Activated naive CD8-positive, alpha-beta T cell (primary cell): ENCODE results near the gene CP.

Source experiments
- H3K27ac Mint-ChIP-seq: one replicate; pipeline ENCODE4 v1.8.0; 2021; ENCODE audit warnings: mixed read lengths
- H3K27me3 Mint-ChIP-seq: one replicate; pipeline ENCODE4 v1.8.0; 2021; ENCODE audit warnings: mixed read lengths
- H3K36me3 Mint-ChIP-seq: one replicate; pipeline ENCODE4 v1.8.0; 2021; ENCODE audit warnings: mixed read lengths
- H3K4me1 Mint-ChIP-seq: one replicate; pipeline ENCODE4 v1.8.0; 2021; ENCODE audit warnings: low read depth, mixed read lengths
- H3K4me3 Mint-ChIP-seq: one replicate; pipeline ENCODE4 v1.8.0; 2021; ENCODE audit warnings: mild to moderate bottlenecking, mixed read lengths
- H3K9me3 Mint-ChIP-seq: one replicate; pipeline ENCODE4 v1.8.0; 2021; ENCODE audit warnings: low read depth, mixed read lengths

The CP gene

GRCh38 chr3:149221783-149222517 lies at the start of gene CP:
CP (minus strand) TSS chr3:149221829; CDS start chr3:149221792, 37 bp downstream.
- H3K9me3 Mint-ChIP-seq, result no peaks in the 10 kb centered on the region
- H3K4me3 Mint-ChIP-seq, result no peak within 1 kb of the TSS
- H3K36me3 Mint-ChIP-seq, result no peaks in the 10 kb centered on the region
- no peak within 1 kb of the TSS for H3K27ac Mint-ChIP-seq
- H3K27me3 Mint-ChIP-seq, result peaks cover 2% of the 10 kb centered on the region
- peaks cover 23% of the 10 kb centered on the region for H3K4me1 Mint-ChIP-seq

GRCh38 chr3:149270180-149270579 lies 48.6 kb upstream of the CP start:
- Mint-ChIP-seq H3K27ac (no peak overlapping the region), H3K4me3 (no peak overlapping the region), H3K4me1 (no peaks in the 10 kb centered on the region), H3K9me3 (no peaks in the 10 kb centered on the region), H3K36me3 (no peaks in the 10 kb centered on the region), H3K27me3 (no peaks in the 10 kb centered on the region)

- H3K27me3 Mint-ChIP-seq, result no peaks in the 10 kb centered on the region
- H3K4me3 Mint-ChIP-seq, result no peak overlapping the region
- no peaks in the 10 kb centered on the region for H3K4me1 Mint-ChIP-seq
- no peaks in the 10 kb centered on the region for H3K9me3 Mint-ChIP-seq
- no peaks in the 10 kb centered on the region for H3K36me3 Mint-ChIP-seq
- no peak overlapping the region for H3K27ac Mint-ChIP-seq
These were observed 48.1 kb upstream of the CP start for GRCh38 chr3:149269687-149270086.

GRCh38 chr3:149267565-149267964 lies 45.9 kb upstream of the CP start:
- no peaks in the 10 kb centered on the region for H3K9me3 Mint-ChIP-seq
- no peaks in the 10 kb centered on the region for H3K36me3 Mint-ChIP-seq
- H3K4me1 Mint-ChIP-seq, result no peaks in the 10 kb centered on the region
- no peak overlapping the region for H3K4me3 Mint-ChIP-seq
- H3K27me3 Mint-ChIP-seq, result no peaks in the 10 kb centered on the region
- H3K27ac Mint-ChIP-seq, result no peak overlapping the region

- Mint-ChIP-seq H3K4me3 (no peak overlapping the region), H3K27ac (no peak overlapping the region), H3K27me3 (no peaks in the 10 kb centered on the region), H3K36me3 (no peaks in the 10 kb centered on the region), H3K4me1 (no peaks in the 10 kb centered on the region), H3K9me3 (no peaks in the 10 kb centered on the region)
These were observed 45.1 kb upstream of the CP start for GRCh38 chr3:149266736-149267135.

GRCh38 chr3:149263856-149264255 lies 42.2 kb upstream of the CP start:
- no peaks in the 10 kb centered on the region for H3K27me3 Mint-ChIP-seq
- H3K4me1 Mint-ChIP-seq, result no peaks in the 10 kb centered on the region
- no peak overlapping the region for H3K4me3 Mint-ChIP-seq
- no peak overlapping the region for H3K27ac Mint-ChIP-seq
- H3K9me3 Mint-ChIP-seq, result no peaks in the 10 kb centered on the region
- no peaks in the 10 kb centered on the region for H3K36me3 Mint-ChIP-seq

GRCh38 chr3:149258714-149259113 lies 37.1 kb upstream of the CP start:
- no peak overlapping the region for H3K4me3 Mint-ChIP-seq
- no peaks in the 10 kb centered on the region for H3K4me1 Mint-ChIP-seq
- H3K9me3 Mint-ChIP-seq, result no peaks in the 10 kb centered on the region
- H3K27me3 Mint-ChIP-seq, result no peaks in the 10 kb centered on the region
- no peaks in the 10 kb centered on the region for H3K36me3 Mint-ChIP-seq
- H3K27ac Mint-ChIP-seq, result no peak overlapping the region

- H3K4me1 Mint-ChIP-seq, result no peaks in the 10 kb centered on the region
- no peak overlapping the region for H3K4me3 Mint-ChIP-seq
- no peaks in the 10 kb centered on the region for H3K36me3 Mint-ChIP-seq
- H3K27ac Mint-ChIP-seq, result no peak overlapping the region
- no peaks in the 10 kb centered on the region for H3K9me3 Mint-ChIP-seq
- no peaks in the 10 kb centered on the region for H3K27me3 Mint-ChIP-seq
These were observed 36.7 kb upstream of the CP start for GRCh38 chr3:149258298-149258697.

GRCh38 chr3:149252272-149252671 lies 30.6 kb upstream of the CP start:
- peaks cover 12% of the 10 kb centered on the region for H3K4me1 Mint-ChIP-seq
- no peaks in the 10 kb centered on the region for H3K36me3 Mint-ChIP-seq
- H3K27ac Mint-ChIP-seq, result no peak overlapping the region
- H3K4me3 Mint-ChIP-seq, result no peak overlapping the region
- H3K27me3 Mint-ChIP-seq, result peaks cover 3% of the 10 kb centered on the region
- no peaks in the 10 kb centered on the region for H3K9me3 Mint-ChIP-seq

GRCh38 chr3:149251186-149251585 lies 29.6 kb upstream of the CP start:
- H3K36me3 Mint-ChIP-seq, result no peaks in the 10 kb centered on the region
- H3K4me3 Mint-ChIP-seq, result no peak overlapping the region
- H3K27me3 Mint-ChIP-seq, result peaks cover 3% of the 10 kb centered on the region
- no peak overlapping the region for H3K27ac Mint-ChIP-seq
- H3K4me1 Mint-ChIP-seq, result peaks cover 12% of the 10 kb centered on the region
- H3K9me3 Mint-ChIP-seq, result no peaks in the 10 kb centered on the region

- H3K36me3 Mint-ChIP-seq, result no peaks in the 10 kb centered on the region
- H3K9me3 Mint-ChIP-seq, result no peaks in the 10 kb centered on the region
- H3K27me3 Mint-ChIP-seq, result peaks cover 2% of the 10 kb centered on the region
- H3K4me3 Mint-ChIP-seq, result no peak overlapping the region
- peak overlapping the region; percentile 54 for H3K27ac Mint-ChIP-seq
- H3K4me1 Mint-ChIP-seq, result peaks cover 20% of the 10 kb centered on the region
These were observed 26.5 kb upstream of the CP start for GRCh38 chr3:149247929-149248691.

- Mint-ChIP-seq H3K36me3 (no peaks in the 10 kb centered on the region), H3K27ac (no peak overlapping the region), H3K4me3 (no peak overlapping the region), H3K9me3 (no peaks in the 10 kb centered on the region), H3K4me1 (peaks cover 20% of the 10 kb centered on the region), H3K27me3 (no peaks in the 10 kb centered on the region)
These were observed 25.5 kb upstream of the CP start for GRCh38 chr3:149247008-149247710.

- Mint-ChIP-seq H3K27ac (no peak overlapping the region), H3K4me3 (no peak overlapping the region), H3K4me1 (peaks cover 20% of the 10 kb centered on the region), H3K36me3 (no peaks in the 10 kb centered on the region), H3K9me3 (no peaks in the 10 kb centered on the region), H3K27me3 (no peaks in the 10 kb centered on the region)
These were observed 24.3 kb upstream of the CP start for GRCh38 chr3:149245738-149246451.

- Mint-ChIP-seq H3K4me3 (no peak overlapping the region), H3K27ac (no peak overlapping the region), H3K9me3 (no peaks in the 10 kb centered on the region), H3K36me3 (no peaks in the 10 kb centered on the region), H3K27me3 (no peaks in the 10 kb centered on the region), H3K4me1 (peaks cover 18% of the 10 kb centered on the region)
These were observed 21.9 kb upstream of the CP start for GRCh38 chr3:149243540-149243939.
